Measurements from ENCODE around the gene MASP1. TPM values are rescaled to one million over a fixed set of nuclear protein-coding genes. Genes with fewer than 3 reads are reported as not detected.

Gene MASP1
- total and polyA plus RNA-seq, 2 of the 4 experiments (the other 2 are of a cell fraction) = 13.1 to 16.2 TPM

GRCh38 chr3:187295316-187296034, 3.9 kb upstream of the MASP1 start (continued):
- TF ChIP-seq, protein P1, sequence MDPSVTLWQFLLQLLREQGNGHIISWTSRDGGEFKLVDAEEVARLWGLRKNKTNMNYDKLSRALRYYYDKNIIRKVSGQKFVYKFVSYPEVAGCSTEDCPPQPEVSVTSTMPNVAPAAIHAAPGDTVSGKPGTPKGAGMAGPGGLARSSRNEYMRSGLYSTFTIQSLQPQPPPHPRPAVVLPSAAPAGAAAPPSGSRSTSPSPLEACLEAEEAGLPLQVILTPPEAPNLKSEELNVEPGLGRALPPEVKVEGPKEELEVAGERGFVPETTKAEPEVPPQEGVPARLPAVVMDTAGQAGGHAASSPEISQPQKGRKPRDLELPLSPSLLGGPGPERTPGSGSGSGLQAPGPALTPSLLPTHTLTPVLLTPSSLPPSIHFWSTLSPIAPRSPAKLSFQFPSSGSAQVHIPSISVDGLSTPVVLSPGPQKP (IDR thresholded peaks at IDR 0.05; ENCODE audit: borderline replicate concordance, low read depth, low read length) = no peak

Measured in IMR-90 (cell line).